ENCODE measurements around the gene PAXX. TPM values are rescaled to one million over a fixed set of nuclear protein-coding genes. Genes with fewer than 3 reads are reported as not detected.

PAXX gene
- total and polyA plus RNA-seq, 2 donors (not counting 1 experiment from before 2014, with no cell fraction given), result 74.8 to 167 TPM

DNA sequence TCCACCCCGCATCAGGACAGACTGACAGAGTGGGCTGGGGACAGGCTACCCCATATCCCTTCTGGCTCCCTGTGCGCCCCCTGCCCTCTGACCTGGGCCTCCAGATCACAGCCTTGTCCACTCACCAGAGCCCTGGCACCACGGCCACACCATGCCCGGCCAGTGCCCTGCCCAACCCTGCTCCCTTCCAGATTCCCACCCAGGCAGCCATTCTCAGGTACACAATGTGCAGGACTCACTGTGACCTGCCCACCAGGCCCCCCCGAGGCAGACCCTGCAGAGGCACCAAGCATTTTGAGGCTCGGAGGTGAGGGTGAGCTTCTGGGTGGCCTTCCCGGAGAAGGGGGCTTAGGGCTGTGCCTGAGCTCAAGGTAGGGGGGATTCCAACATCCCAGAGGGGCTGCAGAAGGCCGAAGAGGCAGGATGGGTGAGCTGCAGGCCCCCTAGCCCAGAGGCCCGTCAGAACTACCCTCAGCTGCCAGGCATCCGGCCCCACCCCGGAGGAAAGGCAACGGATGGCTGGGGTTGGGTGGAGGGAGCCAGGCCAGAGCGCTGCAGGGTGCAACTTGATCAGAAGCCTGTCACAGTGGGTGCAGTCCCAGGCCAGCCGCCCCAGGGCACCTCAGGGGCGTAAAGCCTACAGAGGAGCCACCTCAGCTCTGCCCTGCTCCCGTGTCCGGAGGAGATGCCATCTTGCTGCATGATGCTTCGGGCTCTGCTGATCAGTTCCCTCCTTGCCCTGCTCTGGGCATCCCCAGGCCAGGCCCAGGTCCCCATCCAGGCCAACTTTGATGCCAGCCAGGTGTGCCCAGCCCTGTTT lies 9.8 kb upstream of the PAXX start, which contains the start of gene LCNL1:
Gene LCNL1, plus strand, starts transcription at position 762 of the 820 bp plus-strand sequence. CDS start 594 bp downstream, outside the sequence.
- no peak for DNase-seq
- H3K27ac Mint-ChIP-seq, result no peak within 1 kb of the TSS
- no peaks in the 10 kb centered on the region for H3K9me3 Mint-ChIP-seq (ENCODE audit: insufficient read depth)
- H3K4me3 Mint-ChIP-seq, result no peak within 1 kb of the TSS
- H3K27me3 Mint-ChIP-seq, result peaks cover 21% of the 10 kb centered on the region
- no peaks in the 10 kb centered on the region for H3K79me2 ChIP-seq (ENCODE audit: control insufficient read depth, insufficient read depth, low read length)
- TF ChIP-seq EZH2 (IDR thresholded peaks at IDR 0.05; ENCODE audit: borderline replicate concordance, insufficient read depth, low read depth, low read length, poor library complexity, severe bottlenecking), result no peak
- TF ChIP-seq CTCF (IDR thresholded peaks at IDR 0.05), result no peak
- H3K9ac ChIP-seq (ENCODE audit: low read length), result no peak within 1 kb of the TSS
- WGBS (ENCODE audit: insufficient coverage), result 92% methylated on average over 18 of the region's 18 CpGs
- H3K4me3 ChIP-seq (ENCODE audit: control extremely low read depth in 1 of 5, extremely low read depth in 1 of 5, insufficient read depth in 1 of 5, low read depth in 2 of 5, low read length in 4 of 5), result no peak within 1 kb of the TSS
- CTCF ChIA-PET, result no interaction called here
- no peak within 1 kb of the TSS for H2AFZ ChIP-seq (ENCODE audit: insufficient read depth, low read depth, low read length, poor library complexity, severe bottlenecking)
- POLR2A ChIA-PET, result interaction anchor here (0.6 kb wide), 1 partner anchor 14 kb away, joined by 3 read pairs; no protein-coding TSS in a partner anchor
- H3K27ac ChIP-seq (ENCODE audit: low read length in 2 of 2), result no peak within 1 kb of the TSS
- intact Hi-C loops (cut with micrococcal nuclease), result no loop called here
- H3K4me1 ChIP-seq (ENCODE audit: control insufficient read depth in 2 of 2, insufficient read depth in 2 of 2, low read length in 2 of 2), result peaks cover 12 to 17% of the 10 kb centered on the region in 2 donors
- H3K9me3 ChIP-seq (ENCODE audit: control extremely low read depth in 1 of 3, control insufficient read depth in 2 of 3, insufficient read depth in 1 of 3, low read length in 2 of 3), result peaks cover 0 to 13% (median 0%) of the 10 kb centered on the region in 3 donors
- no peaks in the 10 kb centered on the region for H4K20me1 ChIP-seq (ENCODE audit: control insufficient read depth, insufficient read depth, low read length, poor library complexity, severe bottlenecking)
- no peaks in the 10 kb centered on the region for H3K36me3 ChIP-seq (replicated peaks in 1 of 2; ENCODE audit: control extremely low read depth in 1 of 2, control insufficient read depth in 1 of 2, extremely low read depth in 1 of 2, insufficient read depth in 2 of 2, low read length in 1 of 2)
- peaks cover 7% of the 10 kb centered on the region for H3K4me1 Mint-ChIP-seq
- ATAC-seq (ENCODE audit: low read depth), result no peak
- H3K4me2 ChIP-seq (replicated peaks; ENCODE audit: low read depth, low read length, poor library complexity, severe bottlenecking), result no peak within 1 kb of the TSS
- peaks cover 0 to 78% (median 17%) of the 10 kb centered on the region in 4 experiments for H3K27me3 ChIP-seq (replicated peaks in 1 of 4; ENCODE audit: control extremely low read depth in 1 of 4, control insufficient read depth in 3 of 4, insufficient read depth in 4 of 4, low read length in 3 of 4)

DNA sequence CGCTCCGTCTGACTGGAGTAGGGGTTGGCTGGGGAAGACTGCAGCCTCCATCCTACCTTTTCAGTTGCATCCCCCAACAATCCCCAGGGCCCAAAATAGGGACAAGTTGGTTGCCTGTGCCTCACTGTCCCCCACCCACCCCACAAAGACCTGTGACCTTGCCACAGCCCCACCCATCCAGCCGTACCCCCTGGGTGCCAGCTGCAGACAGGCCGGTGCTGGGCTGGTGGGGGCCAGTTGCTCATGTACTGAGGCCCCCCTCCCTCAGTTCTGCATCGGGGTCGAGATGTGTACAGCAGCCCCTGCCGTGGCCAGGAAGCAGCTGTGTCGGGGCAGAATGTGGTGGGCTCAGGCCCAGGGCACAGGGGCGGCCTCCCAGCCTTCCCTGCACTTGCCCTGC lies 9.1 kb upstream of the PAXX start:
- Mint-ChIP-seq H3K4me1 (peaks cover 6% of the 10 kb centered on the region), H3K27me3 (peaks cover 26% of the 10 kb centered on the region), H3K27ac (no peak overlapping the region), H3K4me3 (no peak overlapping the region), H3K9me3 (ENCODE audit: insufficient read depth) (no peaks in the 10 kb centered on the region)
- Histone ChIP-seq H3K9me3 (ENCODE audit: control extremely low read depth in 1 of 3, control insufficient read depth in 2 of 3, insufficient read depth in 1 of 3, low read length in 2 of 3) (peaks cover 0 to 11% (median 0%) of the 10 kb centered on the region in 3 donors), H3K36me3 (replicated peaks in 1 of 2; ENCODE audit: control extremely low read depth in 1 of 2, control insufficient read depth in 1 of 2, extremely low read depth in 1 of 2, insufficient read depth in 2 of 2, low read length in 1 of 2) (no peaks in the 10 kb centered on the region), H3K79me2 (ENCODE audit: control insufficient read depth, insufficient read depth, low read length) (no peaks in the 10 kb centered on the region), H3K4me1 (ENCODE audit: control insufficient read depth in 2 of 2, insufficient read depth in 2 of 2, low read length in 2 of 2) (peaks cover 10 to 13% of the 10 kb centered on the region in 2 donors), H3K9ac (ENCODE audit: low read length) (no peak overlapping the region), H3K27ac (ENCODE audit: low read length in 2 of 2) (no peak overlapping the region), H2AFZ (ENCODE audit: insufficient read depth, low read depth, low read length, poor library complexity, severe bottlenecking) (no peak overlapping the region), H3K4me2 (replicated peaks; ENCODE audit: low read depth, low read length, poor library complexity, severe bottlenecking) (no peak overlapping the region), H3K27me3 (replicated peaks in 1 of 4; ENCODE audit: control extremely low read depth in 1 of 4, control insufficient read depth in 3 of 4, insufficient read depth in 4 of 4, low read length in 3 of 4) (peaks cover 0 to 73% (median 17%) of the 10 kb centered on the region in 4 experiments), H4K20me1 (ENCODE audit: control insufficient read depth, insufficient read depth, low read length, poor library complexity, severe bottlenecking) (no peaks in the 10 kb centered on the region), H3K4me3 (ENCODE audit: control extremely low read depth in 1 of 5, extremely low read depth in 1 of 5, insufficient read depth in 1 of 5, low read depth in 2 of 5, low read length in 4 of 5) (no peak overlapping the region)
- ChIA-PET POLR2A (no interaction called here), CTCF (no interaction called here)
- intact Hi-C loops (cut with micrococcal nuclease), result no loop called here
- TF ChIP-seq CTCF (IDR thresholded peaks at IDR 0.05) (no peak), EZH2 (IDR thresholded peaks at IDR 0.05; ENCODE audit: borderline replicate concordance, insufficient read depth, low read depth, low read length, poor library complexity, severe bottlenecking) (no peak)
- ATAC-seq (ENCODE audit: low read depth) (no peak), DNase-seq (no peak)
- 41% methylated on average over 7 of the region's 9 CpGs for WGBS (ENCODE audit: insufficient coverage)
